Measurements from ENCODE around the gene SMIM43. TPM values are rescaled to one million over a fixed set of nuclear protein-coding genes. Genes with fewer than 3 reads are reported as not detected.

Gene SMIM43
- total RNA-seq, 1 experiment from 2014 or later = 1.3 TPM

GRCh38 chr4:121783210-121783609, 18.2 kb upstream of the SMIM43 start:
- no peak for DNase-seq (ENCODE audit: low read depth)

- no peak for DNase-seq (ENCODE audit: low read depth)
Observed at GRCh38 chr4:121778991-121779628, 14.1 kb upstream of the SMIM43 start.

DNA sequence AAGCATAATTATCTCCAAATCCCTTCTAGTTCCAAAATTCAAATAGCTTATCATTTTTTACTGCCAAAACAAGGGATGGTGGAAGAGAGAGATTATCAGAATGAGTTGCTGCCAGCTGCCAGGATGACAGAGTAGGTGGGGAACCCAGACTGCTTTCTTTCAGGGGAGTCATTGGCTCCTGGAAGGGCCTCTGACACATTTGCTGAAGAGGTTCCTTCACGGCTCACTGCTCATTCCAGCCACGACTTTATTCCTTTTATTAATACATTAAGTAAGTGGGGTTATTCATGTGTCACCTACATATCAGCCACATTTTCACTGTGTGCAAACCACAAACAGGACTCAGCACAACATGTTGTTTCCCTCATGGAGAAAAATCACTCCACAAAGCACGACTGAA, 12.7 kb upstream of the SMIM43 start:
- DNase-seq (ENCODE audit: low read depth) = peak; percentile 76

DNA sequence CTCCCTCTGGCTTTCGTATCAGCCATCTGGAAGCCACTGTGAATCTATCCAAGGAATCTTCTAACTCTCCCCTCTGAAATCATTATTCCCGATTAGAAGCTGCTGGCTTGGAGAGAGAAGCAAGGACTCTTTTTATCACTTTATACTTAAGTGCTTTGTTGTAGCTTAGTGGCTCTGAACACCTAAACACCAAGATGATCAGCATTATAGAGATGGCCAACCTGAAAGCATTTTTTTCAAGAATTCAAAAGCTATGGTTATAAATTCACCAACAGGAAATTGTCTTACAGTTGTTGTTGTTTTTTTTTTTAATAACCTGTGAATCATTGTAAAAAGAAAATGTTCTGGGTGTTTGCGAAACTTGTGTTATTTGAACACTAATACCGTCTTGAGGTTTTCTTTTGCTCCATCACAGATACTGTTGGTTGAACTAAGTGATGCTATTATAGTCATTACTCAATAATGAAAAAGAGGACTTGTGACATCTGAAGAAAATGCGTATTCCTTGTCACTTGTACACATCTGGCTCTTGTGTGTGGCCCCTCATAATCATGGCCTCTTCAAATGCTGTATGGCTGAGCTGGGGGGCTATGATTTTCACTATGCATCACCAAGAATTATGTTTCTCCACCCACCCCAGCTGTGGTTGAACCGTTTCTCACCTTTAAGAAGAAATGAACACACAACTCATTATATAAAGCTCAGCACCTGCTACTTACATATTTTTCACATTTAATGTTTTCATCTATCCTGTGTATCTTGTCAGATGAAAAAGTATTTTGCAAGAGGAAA, 11.8 kb upstream of the SMIM43 start:
- no peak for DNase-seq (ENCODE audit: low read depth)

- no peak for DNase-seq (ENCODE audit: low read depth)
Observed at GRCh38 chr4:121773883-121774282, 8.9 kb upstream of the SMIM43 start.

DNA sequence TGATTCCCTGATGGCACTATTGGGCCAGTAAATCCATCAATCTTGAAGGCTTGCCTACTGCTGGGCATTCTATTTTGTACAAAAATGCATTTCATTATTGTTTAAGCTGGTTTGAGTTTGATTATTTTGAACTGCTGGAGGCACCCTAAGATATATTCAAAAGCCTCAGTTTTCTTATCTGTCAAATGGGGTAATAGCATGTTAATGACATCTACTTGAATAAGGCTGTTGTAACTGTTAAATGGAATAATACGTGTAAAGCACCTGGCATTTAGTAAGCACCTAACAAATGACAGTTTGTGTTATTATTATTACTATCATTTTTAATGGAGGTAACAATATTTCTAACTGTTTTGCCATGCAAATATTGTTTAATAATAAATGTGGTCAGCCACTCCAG, 6.9 kb upstream of the SMIM43 start:
- no peak for DNase-seq (ENCODE audit: low read depth)

- DNase-seq (ENCODE audit: low read depth) = no peak
Observed at GRCh38 chr4:121769341-121769740, 4.4 kb upstream of the SMIM43 start.

DNA sequence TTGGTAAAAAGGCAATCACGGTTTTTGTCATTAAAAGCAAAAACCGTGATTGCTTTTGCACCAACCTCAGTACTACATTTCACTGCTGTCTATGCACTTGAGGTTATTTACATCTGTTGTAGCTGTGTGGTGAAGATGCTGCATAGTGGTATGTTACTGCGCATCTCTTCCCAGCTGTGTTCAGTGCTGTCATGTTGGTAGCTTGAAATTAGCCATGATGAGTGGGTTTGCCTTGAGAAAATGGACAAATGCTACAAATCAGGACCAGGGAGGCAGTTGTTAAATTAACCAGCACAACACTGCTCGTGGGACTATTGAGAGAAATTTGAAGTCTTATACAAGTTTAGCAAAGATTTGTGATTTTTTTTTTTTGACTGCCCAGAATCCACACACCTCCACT, 2.2 kb upstream of the SMIM43 start:
- DNase-seq (ENCODE audit: low read depth) = no peak

DNA sequence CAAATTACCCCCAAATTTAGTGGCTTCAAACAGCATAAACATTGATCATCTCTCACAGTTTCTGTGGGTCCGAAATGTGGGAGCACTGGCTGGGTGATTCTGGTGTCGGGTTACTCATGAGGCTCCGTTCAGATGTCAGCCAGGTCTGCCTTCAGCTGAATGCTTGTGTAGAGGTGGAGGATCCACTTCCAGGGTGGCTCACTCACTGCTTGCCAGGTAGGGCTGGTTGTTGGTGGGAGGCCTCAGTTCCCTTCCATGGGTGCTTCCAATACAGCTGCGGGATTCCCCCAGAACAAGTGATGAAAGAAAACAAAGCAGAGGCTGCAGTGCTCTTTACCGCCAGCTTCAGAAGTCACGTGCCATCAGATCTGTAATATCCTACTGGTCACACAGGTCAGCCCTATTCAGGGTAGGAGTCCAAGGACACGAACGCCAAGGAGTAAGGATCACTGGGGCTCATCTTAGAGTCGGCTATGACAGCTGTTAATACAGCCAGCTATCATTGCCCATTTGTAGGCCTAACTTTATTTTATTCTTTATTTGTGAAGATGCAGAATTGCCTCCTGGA, 1.1 kb upstream of the SMIM43 start:
- no peak for DNase-seq (ENCODE audit: low read depth)

- peak; percentile 2 for DNase-seq (ENCODE audit: low read depth)
Observed at GRCh38 chr4:121765368-121765705, 373 bp upstream of the SMIM43 start.

- no peak for DNase-seq (ENCODE audit: low read depth)
Observed at GRCh38 chr4:121764303-121764701, 662 bp downstream of the SMIM43 start.

GRCh38 chr4:121760205-121760604, 4.8 kb downstream of the SMIM43 start:
- DNase-seq (ENCODE audit: low read depth) = no peak

DNA sequence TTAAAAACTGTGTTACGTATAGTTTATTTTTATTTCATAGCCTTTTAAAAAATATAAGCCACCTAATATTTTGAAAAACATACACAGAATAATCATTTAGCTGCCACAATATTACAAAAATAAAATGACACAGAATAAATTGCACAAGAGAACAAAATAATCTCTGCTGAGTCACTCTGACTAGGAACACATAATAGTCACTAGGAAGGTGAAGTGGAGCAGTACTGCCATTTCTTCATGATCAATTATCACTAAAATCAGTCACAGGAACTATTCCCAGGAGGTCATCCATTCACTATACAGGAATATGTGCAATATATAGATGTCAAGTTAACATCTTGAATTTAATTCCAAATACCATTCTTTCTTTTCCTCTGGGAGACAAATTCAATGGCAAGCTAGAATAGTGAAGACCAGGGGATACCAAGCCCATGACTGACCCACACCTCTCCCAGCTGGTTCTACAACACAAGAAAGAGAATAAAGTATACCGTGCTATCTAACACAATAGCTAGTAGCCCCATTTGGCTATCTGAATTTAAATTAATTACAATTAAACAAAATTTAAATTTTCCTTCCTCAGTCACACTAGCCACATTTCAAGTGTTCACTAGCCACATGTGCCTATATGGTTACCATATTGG, 5.9 kb downstream of the SMIM43 start:
- DNase-seq (ENCODE audit: low read depth) = no peak

- peak; percentile 55 for DNase-seq (ENCODE audit: low read depth)
Observed at GRCh38 chr4:121752142-121752541, 12.8 kb downstream of the SMIM43 start.

- DNase-seq (ENCODE audit: low read depth) = no peak
Observed at GRCh38 chr4:121749225-121749624, 15.7 kb downstream of the SMIM43 start.

GRCh38 chr4:121742794-121743193, 22.2 kb downstream of the SMIM43 start:
- no peak for DNase-seq (ENCODE audit: low read depth)

DNA sequence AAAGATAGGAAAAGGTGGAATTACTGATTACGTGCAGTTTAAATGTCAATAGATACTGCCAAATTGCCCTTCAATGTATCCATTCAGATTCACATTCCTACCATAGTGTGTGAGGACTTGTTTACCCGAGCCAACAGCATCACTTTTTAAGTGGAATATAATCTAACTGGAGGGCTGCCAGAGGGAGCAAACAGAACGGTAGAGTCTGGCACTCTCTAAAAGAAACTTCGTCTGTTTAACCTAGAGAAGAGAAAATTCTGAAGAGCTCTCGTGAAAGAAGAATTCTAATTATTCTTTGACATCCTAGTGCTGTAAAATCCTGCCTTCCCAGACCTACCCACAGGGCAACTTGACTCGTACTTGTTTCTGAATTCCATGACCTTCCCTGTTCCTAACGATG, 23.2 kb downstream of the SMIM43 start:
- no peak for DNase-seq (ENCODE audit: low read depth)

DNA sequence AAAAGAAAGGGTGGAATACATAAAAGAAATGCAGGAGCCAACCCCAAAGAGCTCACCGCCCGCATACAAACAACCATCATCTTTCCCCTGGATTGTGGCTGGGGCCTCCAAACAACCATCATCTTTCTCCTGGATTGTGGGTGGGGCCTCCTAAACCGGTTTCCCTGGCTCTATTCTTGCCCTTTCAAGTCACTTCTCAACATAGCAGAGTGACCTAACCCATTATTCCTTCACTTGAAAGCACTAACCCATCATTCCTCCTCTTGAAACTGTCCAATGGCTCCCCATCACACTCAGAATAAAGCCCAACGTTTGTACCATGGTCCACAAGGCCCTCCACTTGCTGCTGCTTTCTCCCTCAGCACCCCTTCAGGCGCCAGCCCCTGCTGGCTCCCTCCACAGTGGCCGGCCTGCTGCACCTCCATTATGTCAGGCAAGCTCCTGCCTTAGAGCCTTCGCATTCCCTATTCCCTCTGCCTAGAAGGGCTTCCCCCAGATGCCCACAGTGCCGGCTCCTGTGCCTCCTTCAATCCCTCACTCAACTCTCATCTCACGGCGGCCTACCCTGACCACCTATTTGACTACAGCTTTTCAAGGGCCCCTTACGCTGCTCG, 24.1 kb downstream of the SMIM43 start:
- DNase-seq (ENCODE audit: low read depth) = no peak

DNA sequence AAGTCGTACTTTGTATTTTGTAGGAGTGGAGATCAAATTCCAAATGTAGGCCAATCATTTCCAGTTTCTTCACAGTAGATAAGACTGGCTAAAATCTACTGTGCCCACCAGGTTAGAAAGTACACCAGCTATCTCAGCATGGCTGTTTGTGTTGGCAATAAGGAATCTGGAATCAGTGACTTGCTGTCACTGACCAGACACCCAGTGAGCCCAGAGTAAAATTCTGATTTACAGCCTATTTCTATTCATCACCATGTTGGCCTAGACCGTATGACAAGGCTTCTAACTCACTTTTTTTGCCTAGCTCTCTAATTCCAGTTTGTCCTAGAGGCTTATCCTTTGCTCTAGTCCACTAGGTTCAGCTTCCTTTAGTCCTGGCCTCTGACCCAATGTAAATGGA, 25.4 kb downstream of the SMIM43 start:
- DNase-seq (ENCODE audit: low read depth) = no peak

DNA sequence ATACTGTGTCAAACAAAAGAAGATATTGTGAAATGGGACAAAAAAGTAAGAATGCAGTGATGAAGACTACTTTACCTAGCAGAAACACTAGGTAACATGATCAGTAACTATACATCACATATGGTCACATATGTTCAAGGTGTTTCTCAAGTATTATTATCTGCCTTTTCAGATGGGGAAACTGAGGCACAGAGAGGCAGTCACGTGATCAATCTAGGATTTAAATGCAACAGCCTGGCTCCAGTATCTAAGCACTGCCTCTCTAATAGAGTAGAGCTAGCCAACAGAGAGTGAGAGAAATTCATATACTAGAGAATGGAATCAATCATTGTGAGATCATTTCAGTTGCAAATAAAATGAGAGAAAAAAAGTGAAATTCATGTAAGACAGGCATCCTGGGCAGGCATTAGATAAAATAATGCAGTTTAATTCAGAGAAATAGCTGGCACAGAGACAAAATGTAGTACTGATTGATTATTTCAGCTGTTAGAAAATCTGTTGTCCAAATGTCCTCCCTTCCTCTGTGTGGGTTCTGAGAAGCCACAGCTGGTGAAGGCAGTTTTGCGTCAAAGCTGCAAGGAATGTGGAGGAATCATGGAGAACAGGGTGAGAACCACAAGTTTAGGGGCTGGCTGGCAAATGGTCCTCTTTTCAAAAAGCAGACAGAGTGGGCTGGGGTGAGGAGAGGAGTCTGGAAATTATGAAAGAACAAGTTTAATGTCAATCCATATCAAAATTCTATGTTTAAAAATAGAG, 26.0 kb downstream of the SMIM43 start:
- no peak for DNase-seq (ENCODE audit: low read depth)

GRCh38 chr4:121737846-121738554, 27.0 kb downstream of the SMIM43 start:
- no peak for DNase-seq (ENCODE audit: low read depth)

Measured in M059J (cell line).